Stomach (tissue), 4 donors: ENCODE results near the gene DKK2.

Experiments used
- CTCF ChIP-seq, 7 experiments: fragments of 450-650 bp in 4 of 7; fragments of 200-600 bp in 3 of 7; sonication (generic) in 3 of 7; IDR thresholded peaks; one replicate each; pipeline ENCODE4 v1.5.1; 2016 to 2019; ENCODE audit warnings: antibody characterized with exemption in 7 of 7, control low read depth in 2 of 7, mild to moderate bottlenecking in 1 of 7
- EP300 ChIP-seq: sonication (generic); formaldehyde crosslinking; IDR thresholded peaks from one replicate; pipeline ENCODE4 v1.6.1; 2017; ENCODE audit warnings: antibody characterized with exemption
- POLR2AphosphoS5 ChIP-seq, 3 donors: sonication (generic); formaldehyde crosslinking; IDR thresholded peaks; one replicate each; pipeline ENCODE4 v1.6.1; 2016; ENCODE audit warnings: antibody characterized with exemption in 3 of 3

GRCh38 chr4:107006218-107006617, 29.9 kb downstream of the DKK2 start:
- TF ChIP-seq EP300 (no peak), POLR2AphosphoS5 (IDR thresholded peaks at IDR 0.05) (no peak), CTCF (IDR thresholded peaks at IDR 0.05) (no peak)
